ENCODE results near the gene CSNK2A2. TPM values are rescaled to one million over a fixed set of nuclear protein-coding genes. Genes with fewer than 3 reads are reported as not detected.

CSNK2A2 gene
- total and polyA plus RNA-seq, 10 of the 15 experiments (the other 5 are each of a cell fraction or from before 2014, with no cell fraction given) = 17.4 to 79.1 (median 29.4) TPM

- FAIRE-seq (no peak), ATAC-seq (no peak), DNase-seq (ENCODE audit: low read depth, low spot score) (no peak)
- Histone ChIP-seq H3K9me3 (replicated peaks; ENCODE audit: control insufficient read depth, insufficient read depth, low read length) (no peaks in the 10 kb centered on the region), H3K9ac (ENCODE audit: control insufficient read depth, insufficient read depth, low read length) (no peak overlapping the region), H3K79me2 (ENCODE audit: control insufficient read depth, insufficient read depth, low read length) (no peaks in the 10 kb centered on the region), H3K36me3 (ENCODE audit: control insufficient read depth in 2 of 2, insufficient read depth in 2 of 2, low read length in 1 of 2) (peaks cover 15 to 16% of the 10 kb centered on the region in 2 experiments; a peak in 3 of 4 replicates), H3K4me3 (no peak overlapping the region), H3K27me3 (replicated peaks in 1 of 2; ENCODE audit: control insufficient read depth in 2 of 2, insufficient read depth in 2 of 2, low read length in 1 of 2) (no peaks in the 10 kb centered on the region), H3K27ac (ENCODE audit: control insufficient read depth, insufficient read depth) (no peak overlapping the region), H3K4me1 (ENCODE audit: control insufficient read depth, insufficient read depth, low read length) (no peaks in the 10 kb centered on the region), H2AFZ (ENCODE audit: control insufficient read depth, low read depth, low read length) (no peak overlapping the region), H4K20me1 (ENCODE audit: control insufficient read depth, insufficient read depth) (no peaks in the 10 kb centered on the region), H3K4me2 (ENCODE audit: control insufficient read depth, insufficient read depth) (no peak overlapping the region)
- 90% methylated on average over 29 of the region's 29 CpGs for WGBS (ENCODE audit: insufficient coverage, insufficient replicate concordance, low lambda C conversion rate, missing lambda C conversion rate)
- SMC1A ChIA-PET (ENCODE audit: uncharacterized antibody, unreplicated experiment) = no interaction called here
- TF ChIP-seq FOS (IDR thresholded peaks at IDR 0.05; ENCODE audit: borderline replicate concordance, extremely low read depth, insufficient read length) (no peak), MTA3 (IDR thresholded peaks at IDR 0.05; ENCODE audit: borderline replicate concordance, low read length) (0 out of 2 replicates have a peak, but pooled peaks have one; percentile 1)
- intact Hi-C loops (cut with micrococcal nuclease; ENCODE audit: unreplicated experiment) = no loop called here
- CTCF ChIA-PET = no interaction called here
- POLR2A ChIA-PET = interaction anchor here (0.6 kb wide), 1 partner anchor 469 kb away, joined by 3 read pairs; no protein-coding TSS in a partner anchor
- no TSS peak for BruUV-seq (replicated peaks)
- in situ Hi-C loops (cut with MboI) = no loop called here
- RAD21 ChIA-PET (ENCODE audit: unreplicated experiment) = no interaction called here
Observed at GRCh38 chr16:58157951-58158540, 39.9 kb downstream of the CSNK2A2 start.

- Histone ChIP-seq H3K27me3 (replicated peaks in 1 of 2; ENCODE audit: control insufficient read depth in 2 of 2, insufficient read depth in 2 of 2, low read length in 1 of 2) (no peaks in the 10 kb centered on the region), H3K4me3 (no peak overlapping the region), H3K9ac (ENCODE audit: control insufficient read depth, insufficient read depth, low read length) (no peak overlapping the region), H3K4me1 (ENCODE audit: control insufficient read depth, insufficient read depth, low read length) (no peaks in the 10 kb centered on the region), H3K36me3 (ENCODE audit: control insufficient read depth in 2 of 2, insufficient read depth in 2 of 2, low read length in 1 of 2) (peaks cover 12 to 13% of the 10 kb centered on the region in 2 experiments; a peak in 3 of 4 replicates), H3K4me2 (ENCODE audit: control insufficient read depth, insufficient read depth) (no peak overlapping the region), H3K27ac (ENCODE audit: control insufficient read depth, insufficient read depth) (no peak overlapping the region), H2AFZ (ENCODE audit: control insufficient read depth, low read depth, low read length) (no peak overlapping the region), H4K20me1 (ENCODE audit: control insufficient read depth, insufficient read depth) (no peaks in the 10 kb centered on the region), H3K79me2 (ENCODE audit: control insufficient read depth, insufficient read depth, low read length) (no peaks in the 10 kb centered on the region), H3K9me3 (replicated peaks; ENCODE audit: control insufficient read depth, insufficient read depth, low read length) (no peaks in the 10 kb centered on the region)
- WGBS (ENCODE audit: insufficient coverage, insufficient replicate concordance, low lambda C conversion rate, missing lambda C conversion rate) = 30% methylated on average over 2 of the region's 2 CpGs
- FAIRE-seq (no peak), DNase-seq (ENCODE audit: low read depth, low spot score) (no peak), ATAC-seq (no peak)
- ChIA-PET CTCF (no interaction called here), RAD21 (ENCODE audit: unreplicated experiment) (interaction anchor here (0.8 to 1.6 kb wide), 4 partner anchors 27 to 37 kb away, joined by 3 to 6 read pairs (median 4); no protein-coding TSS in a partner anchor), SMC1A (ENCODE audit: uncharacterized antibody, unreplicated experiment) (interaction anchor here (2.0 kb wide), 1 partner anchor 30 kb away, joined by 7 read pairs; no protein-coding TSS in a partner anchor), POLR2A (interaction anchor here (0.6 kb wide), 2 partner anchors 441 to 470 kb away, joined by 3 read pairs; no protein-coding TSS in a partner anchor)
- in situ Hi-C loops (cut with MboI) = no loop called here
- intact Hi-C loops (cut with micrococcal nuclease; ENCODE audit: unreplicated experiment) = no loop called here
- BruUV-seq (replicated peaks) = no TSS peak
- TF ChIP-seq RB1 (IDR thresholded peaks at IDR 0.05; ENCODE audit: borderline replicate concordance) (no peak), ETV6 (conservative IDR thresholded peaks at IDR 0.05 in 1 of 2, IDR thresholded peaks at IDR 0.05 in 1 of 2; ENCODE audit: borderline replicate concordance in 1 of 2, low read depth in 1 of 2) (no peak), ZZZ3 (IDR thresholded peaks at IDR 0.05; ENCODE audit: control insufficient read depth, insufficient read length, low read depth) (no peak), RBBP5 (conservative IDR thresholded peaks at IDR 0.05) (no peak), RAD51 (IDR thresholded peaks at IDR 0.05) (no peak), NRF1 (conservative IDR thresholded peaks at IDR 0.05; ENCODE audit: low read depth, low read length) (no peak), BACH1 (IDR thresholded peaks at IDR 0.05; ENCODE audit: borderline replicate concordance) (no peak), SPI1 (IDR thresholded peaks at IDR 0.05; ENCODE audit: borderline replicate concordance, insufficient read depth, low read depth, low read length) (no peak), USF1 (IDR thresholded peaks at IDR 0.05; ENCODE audit: borderline replicate concordance, extremely low read length, insufficient read depth, low read depth, low read length) (no peak), ZNF24 (IDR thresholded peaks at IDR 0.05) (no peak), ZBED1 (IDR thresholded peaks at IDR 0.05; ENCODE audit: borderline replicate concordance) (no peak), NKRF (conservative IDR thresholded peaks at IDR 0.05) (no peak), NFIC (IDR thresholded peaks at IDR 0.05; ENCODE audit: low read depth, low read length) (no peak)
Observed at GRCh38 chr16:58157239-58157638, 40.7 kb downstream of the CSNK2A2 start.

All from GM12878 (cell line).